ENCODE data around the gene NYAP1. TPM values are rescaled to one million over a fixed set of nuclear protein-coding genes. Genes with fewer than 3 reads are reported as not detected.
A peak's percentile ranks its signal among the peaks of the same experiment; 100 is the strongest.
"Not testable (repeated sequence)": the region's sequence is repeated elsewhere in the genome, so short reads cannot be mapped to it uniquely, and the experiment has no call there.

NYAP1 gene
- total RNA-seq, 1 donor from 2014 or later = 1.2 TPM

DNA sequence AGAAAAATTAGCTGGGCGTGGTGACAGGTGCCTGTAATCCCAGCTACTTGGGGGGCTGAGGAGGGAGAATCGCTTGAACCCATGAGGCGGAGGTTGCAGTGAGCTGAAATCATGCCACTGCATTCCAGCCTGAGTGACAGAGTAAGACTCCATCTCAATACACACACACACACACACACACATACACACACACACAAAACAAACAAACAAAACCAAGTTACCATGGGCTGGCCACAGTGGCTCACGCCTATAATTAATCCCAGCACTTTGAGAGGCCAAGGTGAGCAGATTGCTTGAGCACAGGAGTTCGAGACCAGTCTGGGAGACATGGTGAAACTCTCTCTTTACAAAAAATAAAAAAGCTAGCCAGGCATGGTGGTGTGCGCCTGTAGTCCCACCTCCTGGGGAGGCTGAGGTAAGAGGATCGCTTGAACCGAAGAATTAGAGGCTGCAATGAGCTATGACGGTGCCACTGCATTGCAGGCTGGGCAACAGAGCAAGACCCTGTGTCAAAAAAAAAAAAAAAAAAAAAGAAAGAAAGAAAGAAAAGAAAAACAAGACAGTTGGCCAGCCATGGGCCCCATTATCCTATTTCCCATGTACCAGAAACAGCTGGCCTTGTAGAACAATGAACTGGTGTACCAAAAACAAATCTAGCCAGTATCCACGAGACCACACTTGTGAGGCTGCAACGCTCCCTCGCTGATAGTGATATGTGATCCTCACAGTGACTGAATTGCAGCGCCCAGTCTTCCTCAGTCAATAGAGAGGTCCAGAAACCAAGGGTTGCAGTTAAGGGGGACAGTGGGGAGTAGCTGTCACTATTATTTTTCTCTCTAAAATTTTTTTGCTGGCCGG is 48.7 kb downstream of the NYAP1 start:
- Mint-ChIP-seq H3K36me3 (no peaks in the 10 kb centered on the region), H3K27ac (peak overlapping the region; percentile 60), H3K4me3 (no peak overlapping the region), H3K27me3 (ENCODE audit: insufficient read depth, low read depth) (peaks cover 6% of the 10 kb centered on the region), H3K9me3 (no peaks in the 10 kb centered on the region), H3K4me1 (no peaks in the 10 kb centered on the region)
- Histone ChIP-seq H3K9me3 (ENCODE audit: low read depth) (no peaks in the 10 kb centered on the region), H3K27me3 (no peaks in the 10 kb centered on the region), H3F3A (ENCODE audit: low read depth) (no peaks in the 10 kb centered on the region), H3K4me3 (no peak overlapping the region), H3K4me2 (no peak overlapping the region), H3K27ac (no peak overlapping the region), H4K20me1 (ENCODE audit: low read depth) (no peaks in the 10 kb centered on the region), H2AFZ (replicated peaks) (no peak overlapping the region), H3K4me1 (no peaks in the 10 kb centered on the region), H3K36me3 (no peaks in the 10 kb centered on the region), H3K9ac (no peak overlapping the region), H3K79me2 (ENCODE audit: low read depth) (no peaks in the 10 kb centered on the region)
- no peak for DNase-seq (ENCODE audit: low spot score)
- TF ChIP-seq EZH2phosphoT487 (IDR thresholded peaks at IDR 0.05) (no peak), CTCF (IDR thresholded peaks at IDR 0.05) (no peak), EZH2 (IDR thresholded peaks at IDR 0.05) (no peak)

DNA sequence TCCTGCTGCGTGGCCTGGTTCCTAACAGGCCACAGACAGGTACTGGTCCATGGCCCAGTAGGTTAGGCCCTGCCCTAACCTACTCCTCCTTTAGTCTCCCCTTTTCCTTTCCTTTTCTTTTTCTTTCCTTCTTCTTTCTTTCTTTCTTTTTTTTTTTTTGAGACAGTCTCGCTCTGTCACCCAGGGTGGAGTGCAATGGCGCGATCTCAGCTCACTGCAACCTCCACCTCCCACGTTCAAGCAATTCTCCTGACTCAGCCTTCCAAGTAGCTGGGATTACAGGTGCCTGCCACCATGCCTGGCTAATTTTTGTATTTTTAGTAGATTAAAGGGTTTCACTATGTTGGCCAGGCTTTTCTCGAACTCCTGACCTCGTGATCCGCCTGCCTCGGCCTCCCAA is 52.3 kb downstream of the NYAP1 start:
- not testable (repeated sequence) for H3K27ac Mint-ChIP-seq; DNase-seq (ENCODE audit: low spot score)

DNA sequence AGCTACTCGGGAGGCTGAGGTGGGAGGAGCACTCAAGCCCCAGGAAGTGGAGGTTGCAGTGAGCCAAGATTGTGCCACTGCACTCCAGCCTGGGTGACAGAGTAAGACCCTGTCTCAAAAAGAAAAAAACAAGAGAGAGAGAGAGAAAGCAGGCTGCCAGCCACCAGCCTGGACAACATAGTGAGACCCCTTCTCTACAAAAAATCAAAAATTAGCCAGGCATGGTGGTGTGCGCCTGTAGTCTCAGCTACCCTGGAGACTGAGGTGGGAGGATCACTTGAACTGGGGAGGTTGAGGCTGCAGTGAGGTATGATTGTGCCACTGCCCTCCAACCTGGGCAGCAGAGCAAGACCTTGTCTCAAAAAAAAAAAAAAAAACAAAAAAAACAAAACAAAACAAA is 53.0 kb downstream of the NYAP1 start:
- H3K27ac Mint-ChIP-seq; H3K4me2 ChIP-seq; H3K4me3 Mint-ChIP-seq; H2AFZ ChIP-seq (replicated peaks); H3K9me3 ChIP-seq (ENCODE audit: low read depth); H3F3A ChIP-seq (ENCODE audit: low read depth); DNase-seq (ENCODE audit: low spot score); H3K4me1 ChIP-seq; H3K9ac ChIP-seq; H3K9me3 Mint-ChIP-seq; H3K4me3 ChIP-seq; H3K27me3 Mint-ChIP-seq (ENCODE audit: insufficient read depth, low read depth); H3K27ac ChIP-seq; H3K36me3 Mint-ChIP-seq; H3K36me3 ChIP-seq: not testable (repeated sequence)
- Histone ChIP-seq H3K79me2 (ENCODE audit: low read depth) (peaks cover 13% of the 10 kb centered on the region), H3K27me3 (peaks cover 10% of the 10 kb centered on the region), H4K20me1 (ENCODE audit: low read depth) (peaks cover 13% of the 10 kb centered on the region)
- peaks cover 18% of the 10 kb centered on the region for H3K4me1 Mint-ChIP-seq

More for the DNA sequence above, 52.3 kb downstream of the NYAP1 start:
- H3K4me1 Mint-ChIP-seq = peaks cover 14% of the 10 kb centered on the region
- not testable (repeated sequence) for H3F3A ChIP-seq (ENCODE audit: low read depth); H3K4me3 ChIP-seq; H3K9me3 Mint-ChIP-seq; H3K4me3 Mint-ChIP-seq; H3K4me1 ChIP-seq; H3K36me3 ChIP-seq; H2AFZ ChIP-seq (replicated peaks); H3K9me3 ChIP-seq (ENCODE audit: low read depth); H3K9ac ChIP-seq; H3K4me2 ChIP-seq; H3K36me3 Mint-ChIP-seq; H3K27me3 Mint-ChIP-seq (ENCODE audit: insufficient read depth, low read depth); H3K27ac ChIP-seq
- peaks cover 10% of the 10 kb centered on the region for H3K79me2 ChIP-seq (ENCODE audit: low read depth)
- H3K27me3 ChIP-seq = peaks cover 10% of the 10 kb centered on the region
- H4K20me1 ChIP-seq (ENCODE audit: low read depth) = peaks cover 10% of the 10 kb centered on the region

DNA sequence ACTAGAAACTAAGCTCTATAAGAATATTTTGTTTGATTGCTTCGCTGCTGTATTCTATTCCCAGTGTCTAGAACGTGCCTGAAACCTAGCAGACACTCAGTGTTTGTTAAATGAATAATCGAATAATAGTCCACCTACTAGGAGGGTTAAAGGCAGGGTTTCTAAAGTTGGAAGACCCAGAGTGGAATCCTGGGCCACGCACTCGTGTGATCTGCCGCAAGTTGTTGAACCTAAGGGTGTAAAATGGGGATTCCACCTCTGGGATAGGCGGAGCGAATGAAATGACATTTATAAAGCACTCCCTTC is 54.6 kb downstream of the NYAP1 start:
- Histone ChIP-seq H3K79me2 (ENCODE audit: low read depth) (peaks cover 13% of the 10 kb centered on the region), H3K27me3 (peaks cover 10% of the 10 kb centered on the region), H3K4me3 (peak overlapping the region; percentile 38), H3K4me2 (peak overlapping the region; percentile 71), H3K9me3 (ENCODE audit: low read depth) (no peaks in the 10 kb centered on the region), H3K9ac (no peak overlapping the region), H4K20me1 (ENCODE audit: low read depth) (peaks cover 13% of the 10 kb centered on the region), H3K4me1 (peaks cover 5% of the 10 kb centered on the region), H2AFZ (replicated peaks) (peak overlapping the region; percentile 66), H3K27ac (no peak overlapping the region), H3F3A (ENCODE audit: low read depth) (peaks cover 8% of the 10 kb centered on the region), H3K36me3 (no peaks in the 10 kb centered on the region)
- peak overlapping the region; percentile 95 for H3K4me3 Mint-ChIP-seq
- peaks cover 3% of the 10 kb centered on the region for H3K27me3 Mint-ChIP-seq (ENCODE audit: insufficient read depth, low read depth)
- H3K9me3 Mint-ChIP-seq = no peaks in the 10 kb centered on the region
- peaks cover 28% of the 10 kb centered on the region for H3K4me1 Mint-ChIP-seq
- DNase-seq (ENCODE audit: low spot score) = no peak
- peak overlapping the region; percentile 31 for H3K27ac Mint-ChIP-seq
- H3K36me3 Mint-ChIP-seq = no peaks in the 10 kb centered on the region
- no peak for TF ChIP-seq EZH2 (IDR thresholded peaks at IDR 0.05)
- TF ChIP-seq EZH2phosphoT487 (IDR thresholded peaks at IDR 0.05) = no peak
- TF ChIP-seq CTCF (IDR thresholded peaks at IDR 0.05) = no peak
